Measurements from ENCODE around the gene ELP2. TPM values are rescaled to one million over a fixed set of nuclear protein-coding genes. Genes with fewer than 3 reads are reported as not detected.

The ELP2 gene
- total and polyA plus RNA-seq, 12 donors = 33.7 to 69.2 (median 57.9) TPM

GRCh38 chr18:36217348-36217747 lies 87.6 kb downstream of the ELP2 start:
- Histone ChIP-seq H3K9me3 (no peaks in the 10 kb centered on the region), H3K4me3 (no peak overlapping the region), H3K27ac (no peak overlapping the region), H3K36me3 (no peaks in the 10 kb centered on the region), H3K4me1 (peaks cover 0 to 11% (median 0%) of the 10 kb centered on the region in 9 donors), H3K27me3 (no peaks in the 10 kb centered on the region)
- WGBS, 2 donors = 82 to 88% methylated on average over 3 of the region's 3 CpGs
- ATAC-seq (no peak), DNase-seq (no peak)
- intact Hi-C loops (cut with DNase I) = no loop called here
- no peak for TF ChIP-seq CTCF (IDR thresholded peaks at IDR 0.05)

- Histone ChIP-seq H3K4me3 (no peak overlapping the region), H3K9me3 (peaks cover 0 to 70% (median 29%) of the 10 kb centered on the region in 11 donors), H3K4me1 (no peaks in the 10 kb centered on the region), H3K27me3 (no peaks in the 10 kb centered on the region), H3K36me3 (no peaks in the 10 kb centered on the region), H3K27ac (no peak overlapping the region)
- no peak for ATAC-seq
- intact Hi-C loops (cut with DNase I) = no loop called here
- DNase-seq = no peak
- 51 to 57% methylated on average over 1 of the region's 1 CpG for WGBS, 2 donors
- TF ChIP-seq CTCF (IDR thresholded peaks at IDR 0.05) = no peak
These were observed 99.5 kb downstream of the ELP2 start for GRCh38 chr18:36229188-36229587.

Other genes with a start within 250 kb of the ELP2 start
- 10 to 100 TPM; 39.0 to 51.3 (median 49.7) TPM for gene RPRD1A, start 62.3 kb upstream of the ELP2 start, total RNA-seq
- 10 to 100 TPM; 21.4 to 23.5 TPM for gene RPRD1A, start 62.3 kb upstream of the ELP2 start, polyA plus RNA-seq
- 10 to 100 TPM; 10.8 to 18.4 (median 13.3) TPM for gene SLC39A6, start 559 bp upstream of the ELP2 start, total RNA-seq
- gene SLC39A6, start 559 bp upstream of the ELP2 start, polyA plus RNA-seq = 10 to 100 TPM in 1 of 2 donors, 1 to 10 TPM in 1; 3.5 to 12.1 TPM
- under 1 TPM; 0.06 to 0.74 (median 0.27) TPM for gene MOCOS, start 57.6 kb downstream of the ELP2 start, total RNA-seq
- gene MOCOS, start 57.6 kb downstream of the ELP2 start, polyA plus RNA-seq = under 1 TPM; 0.28 to 0.95 TPM
- 100 to 1,000 TPM; 280 to 484 (median 406) TPM for gene FHOD3, start 167.8 kb downstream of the ELP2 start, total RNA-seq
- gene FHOD3, start 167.8 kb downstream of the ELP2 start, polyA plus RNA-seq = 100 to 1,000 TPM in 1 of 2 donors, 10 to 100 TPM in 1; 81.8 to 298 TPM

Measured in heart right ventricle (tissue), 16 donors.